Astrocyte (in vitro differentiated cells and primary cell): ENCODE results near the gene RAP1A. TPM values are rescaled to one million over a fixed set of nuclear protein-coding genes. Genes with fewer than 3 reads are reported as not detected.

Experiments used
- DNase-seq: peaks from one replicate; pipeline ENCODE4 v3.0.0-alpha.2; 2010; ENCODE audit warnings: low read depth
- FAIRE-seq: peaks from 2 replicates; lab custom pipeline; 2011; peaks lifted over from hg19 to GRCh38; lab: Jason Lieb, UNC
- H2AFZ ChIP-seq: 2 replicates; pipeline ENCODE4 v1.6.0; 2012; ENCODE audit warnings: low read depth, low read length, inconsistent platforms
- H3K27ac ChIP-seq: 2 replicates; pipeline ENCODE4 v1.5.1; 2011; ENCODE audit warnings: low read depth, low read length, inconsistent platforms
- H3K27me3 ChIP-seq: 2 replicates; pipeline ENCODE4 v1.6.0; 2011; ENCODE audit warnings: low read length, inconsistent platforms; ENCODE audit not compliant: insufficient read depth
- H3K36me3 ChIP-seq: 2 replicates; pipeline ENCODE4 v1.5.1; 2011; ENCODE audit warnings: low read length, inconsistent platforms; ENCODE audit not compliant: insufficient read depth
- H3K4me1 ChIP-seq: 2 replicates; pipeline ENCODE4 v1.5.1; 2011; ENCODE audit warnings: low read length, inconsistent platforms; ENCODE audit not compliant: insufficient read depth
- H3K4me2 ChIP-seq: 2 replicates; pipeline ENCODE4 v1.6.0; 2012; ENCODE audit warnings: low read length, inconsistent platforms
- H3K4me3 ChIP-seq: 2 replicates; pipeline ENCODE4 v1.5.1; 2011; ENCODE audit warnings: low read depth, mild to moderate bottlenecking, low read length, inconsistent platforms; ENCODE audit not compliant: insufficient read depth
- H3K79me2 ChIP-seq: 2 replicates; pipeline ENCODE4 v1.6.0; 2012; ENCODE audit warnings: mild to moderate bottlenecking, low read length, inconsistent platforms; ENCODE audit not compliant: insufficient read depth
- H3K9ac ChIP-seq: 2 replicates; pipeline ENCODE4 v1.6.0; 2012; ENCODE audit warnings: mild to moderate bottlenecking, low read length, inconsistent platforms
- H3K9me3 ChIP-seq: 2 replicates; pipeline ENCODE4 v1.5.1; 2012; ENCODE audit warnings: low read depth, mild to moderate bottlenecking, low read length, inconsistent platforms; ENCODE audit not compliant: insufficient read depth
- H4K20me1 ChIP-seq: 2 replicates; pipeline ENCODE4 v1.6.0; 2012; ENCODE audit warnings: low read length, inconsistent platforms; ENCODE audit not compliant: insufficient read depth
- H3K27ac Mint-ChIP-seq: one replicate; pipeline ENCODE4 v1.8.0; 2021; ENCODE audit warnings: mild to moderate bottlenecking, mixed read lengths; ENCODE audit not compliant: unreplicated experiment
- H3K27me3 Mint-ChIP-seq: one replicate; pipeline ENCODE4 v1.8.0; 2021; ENCODE audit warnings: low read depth, mixed read lengths; ENCODE audit not compliant: unreplicated experiment
- H3K36me3 Mint-ChIP-seq: one replicate; pipeline ENCODE4 v1.8.0; 2021; ENCODE audit warnings: low read depth, mixed read lengths; ENCODE audit not compliant: unreplicated experiment
- H3K4me1 Mint-ChIP-seq: one replicate; pipeline ENCODE4 v1.8.0; 2021; ENCODE audit warnings: low read depth, mixed read lengths; ENCODE audit not compliant: unreplicated experiment
- H3K4me3 Mint-ChIP-seq: one replicate; pipeline ENCODE4 v1.8.0; 2021; ENCODE audit warnings: mild to moderate bottlenecking, moderate library complexity, mixed read lengths; ENCODE audit not compliant: unreplicated experiment
- H3K9me3 Mint-ChIP-seq: one replicate; pipeline ENCODE4 v1.8.0; 2021; ENCODE audit warnings: mild to moderate bottlenecking, mixed read lengths; ENCODE audit not compliant: unreplicated experiment
- EZH2 ChIP-seq: IDR thresholded peaks from 2 replicates; pipeline ENCODE4 v1.6.1; 2012; ENCODE audit warnings: mild to moderate bottlenecking, low read length, inconsistent platforms; ENCODE audit not compliant: insufficient read depth
- total RNA-seq: library from RNA; stranded (reverse); gene quantifications from 2 replicates; pipeline ENCODE4 v1.2.1, GENCODE V29; 2021
- TF ChIP-seq, protein P1 (sequence below): IDR thresholded peaks from 2 replicates; pipeline ENCODE4 v1.5.1; 2011; ENCODE audit warnings: low read depth, mild to moderate bottlenecking, inconsistent platforms, low read length, moderate library complexity; ENCODE audit not compliant: insufficient read depth

RAP1A gene
- total RNA-seq, 1 donor from 2014 or later: 66.6 TPM

DNA sequence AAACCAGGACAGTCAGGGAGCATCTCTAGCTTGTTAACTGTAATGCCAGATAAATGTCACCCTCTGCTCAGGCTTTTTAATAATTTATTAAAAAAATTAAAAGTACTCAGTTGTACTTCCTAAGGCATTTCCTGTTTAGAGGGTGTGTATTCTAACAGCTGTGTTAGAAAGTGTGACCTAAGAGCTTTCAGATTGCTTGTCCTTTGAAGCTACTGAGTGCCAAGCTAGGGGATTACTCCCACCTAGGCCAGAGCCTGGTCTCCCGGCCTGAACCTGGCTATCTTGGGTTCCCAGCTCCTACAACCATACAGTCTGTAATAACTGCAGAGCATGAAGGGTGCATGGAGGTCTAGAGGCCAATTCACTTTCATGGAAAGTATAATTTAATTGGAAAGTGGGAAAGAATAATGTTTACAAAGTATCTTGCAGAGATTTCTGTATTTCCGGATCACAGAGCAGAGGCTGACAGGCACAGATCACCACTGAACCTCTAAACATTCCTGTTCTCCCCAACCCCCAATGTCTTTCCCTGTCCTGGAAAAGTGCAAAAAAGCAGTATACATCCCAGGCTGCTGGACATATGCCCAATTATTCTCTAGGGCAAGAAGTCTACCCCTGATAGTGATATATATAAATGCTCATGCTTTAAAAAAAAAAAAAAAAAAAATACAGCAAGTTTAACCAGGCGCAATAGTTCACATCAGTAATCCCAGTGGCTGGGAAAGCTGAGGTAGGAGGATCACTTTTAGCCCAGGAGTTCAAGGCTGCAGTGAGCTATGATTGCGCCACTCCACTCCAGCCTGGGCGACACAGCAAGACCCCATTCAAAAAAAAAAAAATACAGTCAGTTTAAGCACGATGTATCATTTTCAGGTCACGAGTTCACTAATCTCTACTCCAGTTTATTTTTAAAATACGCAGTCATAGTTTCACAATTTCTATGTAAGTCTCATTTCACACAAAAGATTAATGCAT is 36.7 kb upstream of the RAP1A start:
- Histone ChIP-seq H3K27ac (no peak overlapping the region), H3K36me3 (no peaks in the 10 kb centered on the region), H3K4me2 (no peak overlapping the region), H3K9ac (no peak overlapping the region), H3K4me3 (no peak overlapping the region), H3K9me3 (no peaks in the 10 kb centered on the region), H3K79me2 (no peaks in the 10 kb centered on the region), H2AFZ (no peak overlapping the region), H3K4me1 (no peaks in the 10 kb centered on the region), H3K27me3 (no peaks in the 10 kb centered on the region), H4K20me1 (no peaks in the 10 kb centered on the region)
- no peak overlapping the region for H3K4me3 Mint-ChIP-seq
- H3K27ac Mint-ChIP-seq: peak overlapping the region; percentile 48
- H3K4me1 Mint-ChIP-seq: peaks cover 3% of the 10 kb centered on the region
- no peak for FAIRE-seq
- peaks cover 1% of the 10 kb centered on the region for H3K9me3 Mint-ChIP-seq
- TF ChIP-seq, protein P1, sequence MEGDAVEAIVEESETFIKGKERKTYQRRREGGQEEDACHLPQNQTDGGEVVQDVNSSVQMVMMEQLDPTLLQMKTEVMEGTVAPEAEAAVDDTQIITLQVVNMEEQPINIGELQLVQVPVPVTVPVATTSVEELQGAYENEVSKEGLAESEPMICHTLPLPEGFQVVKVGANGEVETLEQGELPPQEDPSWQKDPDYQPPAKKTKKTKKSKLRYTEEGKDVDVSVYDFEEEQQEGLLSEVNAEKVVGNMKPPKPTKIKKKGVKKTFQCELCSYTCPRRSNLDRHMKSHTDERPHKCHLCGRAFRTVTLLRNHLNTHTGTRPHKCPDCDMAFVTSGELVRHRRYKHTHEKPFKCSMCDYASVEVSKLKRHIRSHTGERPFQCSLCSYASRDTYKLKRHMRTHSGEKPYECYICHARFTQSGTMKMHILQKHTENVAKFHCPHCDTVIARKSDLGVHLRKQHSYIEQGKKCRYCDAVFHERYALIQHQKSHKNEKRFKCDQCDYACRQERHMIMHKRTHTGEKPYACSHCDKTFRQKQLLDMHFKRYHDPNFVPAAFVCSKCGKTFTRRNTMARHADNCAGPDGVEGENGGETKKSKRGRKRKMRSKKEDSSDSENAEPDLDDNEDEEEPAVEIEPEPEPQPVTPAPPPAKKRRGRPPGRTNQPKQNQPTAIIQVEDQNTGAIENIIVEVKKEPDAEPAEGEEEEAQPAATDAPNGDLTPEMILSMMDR: no peak
- TF ChIP-seq EZH2: no peak
- no peak for DNase-seq
- H3K36me3 Mint-ChIP-seq: no peaks in the 10 kb centered on the region
- H3K27me3 Mint-ChIP-seq: peaks cover 3% of the 10 kb centered on the region

DNA sequence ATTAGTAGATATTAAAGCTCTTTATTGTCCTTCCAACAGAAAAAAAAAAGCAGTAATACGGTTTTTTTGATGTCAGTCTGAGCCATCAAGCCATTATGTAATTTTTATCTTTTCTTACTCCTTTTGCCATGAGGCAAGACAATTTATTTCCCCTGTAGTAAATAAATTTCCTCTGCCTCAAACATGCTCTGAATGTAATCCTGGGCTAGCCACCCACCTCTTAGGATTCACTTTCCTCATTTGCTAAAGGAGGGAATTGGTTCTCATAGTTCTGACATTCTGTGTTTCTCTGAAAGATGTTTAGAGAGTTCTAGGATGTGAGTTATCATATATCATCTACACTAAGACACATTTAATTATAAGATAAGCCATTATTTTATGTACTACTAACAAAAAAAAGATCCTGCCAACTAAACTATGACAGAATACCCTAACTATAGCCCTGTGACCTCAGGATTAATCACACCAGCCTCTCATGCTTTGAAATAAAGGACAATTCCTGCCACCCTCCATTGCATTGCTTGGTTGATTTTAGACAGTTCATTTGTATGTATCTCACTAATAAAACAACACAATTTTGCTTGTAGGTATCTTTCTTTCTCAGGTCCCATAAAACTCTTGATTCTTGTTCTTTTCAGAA is 34.0 kb upstream of the RAP1A start:
- no peak overlapping the region for H3K4me3 ChIP-seq

More for the DNA sequence above, 34.0 kb upstream of the RAP1A start:
- TF ChIP-seq EZH2: no peak
- TF ChIP-seq, protein P1: no peak
- H3K27ac ChIP-seq: no peak overlapping the region
- DNase-seq (no peak), FAIRE-seq (no peak)
- no peaks in the 10 kb centered on the region for H3K27me3 ChIP-seq
- H3K36me3 Mint-ChIP-seq: no peaks in the 10 kb centered on the region
- H2AFZ ChIP-seq: no peak overlapping the region
- H3K9me3 Mint-ChIP-seq: no peaks in the 10 kb centered on the region
- H3K27ac Mint-ChIP-seq: no peak overlapping the region
- no peaks in the 10 kb centered on the region for H3K9me3 ChIP-seq
- no peaks in the 10 kb centered on the region for H3K36me3 ChIP-seq
- peaks cover 3% of the 10 kb centered on the region for H3K4me1 Mint-ChIP-seq
- H3K4me2 ChIP-seq: no peak overlapping the region
- H3K4me3 Mint-ChIP-seq: peak overlapping the region; percentile 31
- no peak overlapping the region for H3K9ac ChIP-seq
- no peaks in the 10 kb centered on the region for H3K27me3 Mint-ChIP-seq
- no peaks in the 10 kb centered on the region for H3K4me1 ChIP-seq
- H3K79me2 ChIP-seq: no peaks in the 10 kb centered on the region
- H4K20me1 ChIP-seq: no peaks in the 10 kb centered on the region
